ENCODE measurements around the gene SLC36A4. TPM values are rescaled to one million over a fixed set of nuclear protein-coding genes. Genes with fewer than 3 reads are reported as not detected.

SLC36A4 gene
- total and polyA plus RNA-seq, 2 donors from 2014 or later: 8.2 to 19.4 TPM

- Histone ChIP-seq H3K36me3 (ENCODE audit: control insufficient read depth in 2 of 3, insufficient read depth in 3 of 3, low read length in 3 of 3) (peaks cover 0 to 4% (median 0%) of the 10 kb centered on the region in 3 donors), H3K27ac (ENCODE audit: low read depth in 2 of 2, low read length in 2 of 2) (no peak overlapping the region), H3K27me3 (ENCODE audit: control insufficient read depth, insufficient read depth, low read length) (no peaks in the 10 kb centered on the region), H3K9ac (ENCODE audit: low read length in 3 of 3) (no peak overlapping the region), H3K4me1 (ENCODE audit: control insufficient read depth in 2 of 3, insufficient read depth in 2 of 3, low read depth in 1 of 3, low read length in 3 of 3) (no peaks in the 10 kb centered on the region), H3K4me3 (ENCODE audit: low read length in 3 of 3) (no peak overlapping the region), H3K9me3 (ENCODE audit: control insufficient read depth in 2 of 3, insufficient read depth in 1 of 3, low read length in 3 of 3) (no peaks in the 10 kb centered on the region)
- FAIRE-seq (no peak), DNase-seq (no peak)
- intact Hi-C loops (cut with DNase I): no loop called here
- TF ChIP-seq CTCF (IDR thresholded peaks at IDR 0.05; ENCODE audit: borderline replicate concordance, extremely low read depth, insufficient read depth): no peak
Measured at GRCh38 chr11:93159721-93160120, 38.1 kb downstream of the SLC36A4 start.

GRCh38 chr11:93155738-93156137 lies 42.1 kb downstream of the SLC36A4 start:
- H3K9ac ChIP-seq (ENCODE audit: low read length in 3 of 3): no peak overlapping the region
- FAIRE-seq (no peak), DNase-seq (no peak)
- no peaks in the 10 kb centered on the region for H3K4me1 ChIP-seq (ENCODE audit: control insufficient read depth in 2 of 3, insufficient read depth in 2 of 3, low read depth in 1 of 3, low read length in 3 of 3)
- no peak overlapping the region for H3K27ac ChIP-seq (ENCODE audit: low read depth in 2 of 2, low read length in 2 of 2)
- H3K4me3 ChIP-seq (ENCODE audit: low read length in 3 of 3): no peak overlapping the region
- no peaks in the 10 kb centered on the region for H3K9me3 ChIP-seq (ENCODE audit: control insufficient read depth in 2 of 3, insufficient read depth in 1 of 3, low read length in 3 of 3)
- no peaks in the 10 kb centered on the region for H3K36me3 ChIP-seq (ENCODE audit: control insufficient read depth in 2 of 3, insufficient read depth in 3 of 3, low read length in 3 of 3)
- TF ChIP-seq CTCF (IDR thresholded peaks at IDR 0.05; ENCODE audit: borderline replicate concordance, extremely low read depth, insufficient read depth): no peak
- intact Hi-C loops (cut with DNase I): no loop called here
- no peaks in the 10 kb centered on the region for H3K27me3 ChIP-seq (ENCODE audit: control insufficient read depth, insufficient read depth, low read length)

GRCh38 chr11:93145390-93145915 lies 52.3 kb downstream of the SLC36A4 start:
- H3K9me3 ChIP-seq (ENCODE audit: control insufficient read depth in 2 of 3, insufficient read depth in 1 of 3, low read length in 3 of 3): no peaks in the 10 kb centered on the region
- intact Hi-C loops (cut with DNase I): no loop called here
- no peak for TF ChIP-seq CTCF (IDR thresholded peaks at IDR 0.05; ENCODE audit: borderline replicate concordance, extremely low read depth, insufficient read depth)
- H3K4me3 ChIP-seq (ENCODE audit: low read length in 3 of 3): no peak overlapping the region
- H3K27me3 ChIP-seq (ENCODE audit: control insufficient read depth, insufficient read depth, low read length): no peaks in the 10 kb centered on the region
- no peaks in the 10 kb centered on the region for H3K4me1 ChIP-seq (ENCODE audit: control insufficient read depth in 2 of 3, insufficient read depth in 2 of 3, low read depth in 1 of 3, low read length in 3 of 3)
- no peak for FAIRE-seq
- no peak overlapping the region for H3K27ac ChIP-seq (ENCODE audit: low read depth in 2 of 2, low read length in 2 of 2)
- no peaks in the 10 kb centered on the region for H3K36me3 ChIP-seq (ENCODE audit: control insufficient read depth in 2 of 3, insufficient read depth in 3 of 3, low read length in 3 of 3)
- peak in 2 of 5 donors; percentile 17 to 20 for DNase-seq
- H3K9ac ChIP-seq (ENCODE audit: low read length in 3 of 3): no peak overlapping the region

GRCh38 chr11:93143800-93144199 lies 54.0 kb downstream of the SLC36A4 start:
- DNase-seq: no peak
- no peak for TF ChIP-seq CTCF (IDR thresholded peaks at IDR 0.05; ENCODE audit: borderline replicate concordance, extremely low read depth, insufficient read depth)
- Histone ChIP-seq H3K4me3 (ENCODE audit: low read length in 3 of 3) (no peak overlapping the region), H3K27me3 (ENCODE audit: control insufficient read depth, insufficient read depth, low read length) (no peaks in the 10 kb centered on the region), H3K27ac (ENCODE audit: low read depth in 2 of 2, low read length in 2 of 2) (no peak overlapping the region), H3K36me3 (ENCODE audit: control insufficient read depth in 2 of 3, insufficient read depth in 3 of 3, low read length in 3 of 3) (no peaks in the 10 kb centered on the region), H3K9me3 (ENCODE audit: control insufficient read depth in 2 of 3, insufficient read depth in 1 of 3, low read length in 3 of 3) (no peaks in the 10 kb centered on the region), H3K4me1 (ENCODE audit: control insufficient read depth in 2 of 3, insufficient read depth in 2 of 3, low read depth in 1 of 3, low read length in 3 of 3) (no peaks in the 10 kb centered on the region), H3K9ac (ENCODE audit: low read length in 3 of 3) (no peak overlapping the region)
- intact Hi-C loops (cut with DNase I): no loop called here
- no peak for FAIRE-seq

Measured in kidney (tissue), 14 donors.